Activated CD4-positive, CD25-positive, alpha-beta regulatory T cell (primary cell): ENCODE data around the gene LBX2.

ENCODE experiments used
- DNase-seq, 4 experiments: peaks; one replicate each; lab custom pipeline; 2025; lab: John Stamatoyannopoulos, UW

Gene LBX2

GRCh38 chr2:74499267-74499939, at the start of gene LBX2:
TSS of gene LBX2 (minus strand) at chr2:74499603. CDS start at chr2:74499537, 66 bp downstream.
- DNase-seq: no peak

- DNase-seq: no peak
Observed at GRCh38 chr2:74548285-74548899, 49.0 kb upstream of the LBX2 start.

GRCh38 chr2:74546004-74546403, 46.6 kb upstream of the LBX2 start:
- DNase-seq: no peak

- DNase-seq: no peak
Observed at GRCh38 chr2:74544634-74545033, 45.2 kb upstream of the LBX2 start.

- no peak for DNase-seq
Observed at GRCh38 chr2:74542978-74543377, 43.6 kb upstream of the LBX2 start.

- no peak for DNase-seq
Observed at GRCh38 chr2:74540291-74540690, 40.9 kb upstream of the LBX2 start.

- no peak for DNase-seq
Observed at GRCh38 chr2:74538881-74539339, 39.5 kb upstream of the LBX2 start.

- no peak for DNase-seq
Observed at GRCh38 chr2:74537140-74537539, 37.7 kb upstream of the LBX2 start.

- no peak for DNase-seq
Observed at GRCh38 chr2:74536166-74536950, 37.0 kb upstream of the LBX2 start.

GRCh38 chr2:74535440-74535965, 36.1 kb upstream of the LBX2 start:
- DNase-seq: no peak

- no peak for DNase-seq
Observed at GRCh38 chr2:74534411-74534810, 35.0 kb upstream of the LBX2 start.

- DNase-seq: no peak
Observed at GRCh38 chr2:74533464-74533863, 34.1 kb upstream of the LBX2 start.

GRCh38 chr2:74532222-74532621, 32.8 kb upstream of the LBX2 start:
- DNase-seq: no peak

GRCh38 chr2:74531666-74532065, 32.3 kb upstream of the LBX2 start:
- DNase-seq: no peak

- DNase-seq: no peak
Observed at GRCh38 chr2:74530239-74531187, 31.1 kb upstream of the LBX2 start.

- DNase-seq: peak; percentile 74 to 87 (median 78)
Observed at GRCh38 chr2:74529357-74530238, 30.2 kb upstream of the LBX2 start, which contains the start of the genes AUP1 and HTRA2. TSS of gene AUP1 (minus strand) at chr2:74529706. CDS start at chr2:74529629, 77 bp downstream. TSS of gene HTRA2 (plus strand) at chr2:74529933. CDS start at chr2:74530007, 74 bp downstream.

GRCh38 chr2:74528600-74529356, 29.4 kb upstream of the LBX2 start:
- no peak for DNase-seq

GRCh38 chr2:74527741-74528140, 28.3 kb upstream of the LBX2 start:
- DNase-seq: no peak

GRCh38 chr2:74526649-74527230, 27.3 kb upstream of the LBX2 start:
- no peak for DNase-seq
